Suprapubic skin (tissue), 4 donors: ENCODE data around the gene BMP10. TPM values are rescaled to one million over a fixed set of nuclear protein-coding genes. Genes with fewer than 3 reads are reported as not detected.
"Not testable (repeated sequence)": the region's sequence is repeated elsewhere in the genome, so short reads cannot be mapped to it uniquely, and the experiment has no call there.

Experiments used
- DNase-seq, 2 donors: peaks; one replicate each; pipeline ENCODE4 v3.0.0-alpha.2; 2019; ENCODE audit warnings: low spot score in 2 of 2
- H3K27ac ChIP-seq: fragments of 200-600 bp; sonication (generic); one replicate; pipeline ENCODE4 v1.5.1; 2019
- H3K27me3 ChIP-seq: fragments of 200-600 bp; sonication (generic); one replicate; pipeline ENCODE4 v1.5.1; 2019
- H3K36me3 ChIP-seq: fragments of 200-600 bp; sonication (generic); one replicate; pipeline ENCODE4 v1.5.1; 2019
- H3K4me1 ChIP-seq: fragments of 200-600 bp; sonication (generic); one replicate; pipeline ENCODE4 v1.5.1; 2019
- H3K4me3 ChIP-seq: fragments of 200-600 bp; sonication (generic); one replicate; pipeline ENCODE4 v1.5.1; 2019; ENCODE audit warnings: mild to moderate bottlenecking
- H3K9me3 ChIP-seq: fragments of 200-600 bp; sonication (generic); one replicate; pipeline ENCODE4 v1.5.1; 2019
- EP300 ChIP-seq: sonication (generic); formaldehyde crosslinking; IDR thresholded peaks from one replicate; pipeline ENCODE4 v1.6.1; 2017; ENCODE audit warnings: antibody characterized with exemption
- POLR2A ChIP-seq, 2 donors: fragments of 450-650 bp; IDR thresholded peaks; one replicate each; pipeline ENCODE4 v1.6.1; 2017; ENCODE audit warnings: antibody characterized with exemption in 2 of 2, mild to moderate bottlenecking in 2 of 2, moderate library complexity in 2 of 2
- POLR2AphosphoS5 ChIP-seq, 3 donors: sonication (generic); formaldehyde crosslinking; IDR thresholded peaks; one replicate each; pipeline ENCODE4 v1.6.1; 2017; ENCODE audit warnings: antibody characterized with exemption in 3 of 3
- WGBS: methylation state at CpG from one replicate; pipeline ENCODE4 v1.1.5; 2018; 5-methylcytosine and 5-hydroxymethylcytosine counted together
- total RNA-seq, 4 donors: library from RNA; depleted of rRNA; stranded (reverse); fragments of >200 nt; gene quantifications; one replicate each; pipeline ENCODE4 v1.1.0, GENCODE V29; 2016
- TF ChIP-seq, protein P1 (sequence below), 2 donors: fragments of 200-600 bp in 1 of 2; fragments of 450-650 bp in 1 of 2; sonication (generic) in 1 of 2; IDR thresholded peaks; one replicate each; pipeline ENCODE4 v1.5.1; 2016 to 2019; ENCODE audit warnings: antibody characterized with exemption in 2 of 2, mild to moderate bottlenecking in 1 of 2, moderate library complexity in 1 of 2

The BMP10 gene
- total RNA-seq, 4 donors from 2014 or later, result not detected

DNA sequence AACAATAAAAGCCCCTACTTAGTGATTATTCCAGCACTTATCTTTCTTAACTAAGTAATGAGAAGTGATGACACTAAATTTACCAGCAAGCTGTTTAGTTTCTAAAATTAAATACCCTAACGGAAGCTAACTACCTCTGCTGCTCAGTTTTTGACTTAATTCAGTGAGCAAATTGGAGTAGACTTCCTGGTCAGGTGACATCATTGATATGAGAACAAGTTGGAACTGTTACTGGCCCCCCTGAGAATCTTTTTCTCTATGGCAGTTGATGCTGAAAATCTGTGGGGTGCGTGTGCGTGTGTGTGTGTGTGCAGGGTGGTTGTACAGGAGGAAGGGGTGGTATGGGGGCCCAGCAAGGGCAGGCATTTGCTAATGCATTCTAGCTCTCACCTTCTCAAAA lies 35.5 kb upstream of the BMP10 start:
- 92% methylated on average over 3 of the region's 3 CpGs for WGBS

GRCh38 chr2:68905116-68905515 lies 33.9 kb upstream of the BMP10 start:
- WGBS, result 89% methylated on average over 2 of the region's 2 CpGs
- no peaks in the 10 kb centered on the region for H3K27me3 ChIP-seq
- peaks cover 18% of the 10 kb centered on the region for H3K4me1 ChIP-seq
- no peak overlapping the region for H3K4me3 ChIP-seq
- no peaks in the 10 kb centered on the region for H3K36me3 ChIP-seq
- H3K27ac ChIP-seq, result no peak overlapping the region
- no peaks in the 10 kb centered on the region for H3K9me3 ChIP-seq
- TF ChIP-seq POLR2AphosphoS5 (IDR thresholded peaks at IDR 0.05) (no peak), EP300 (no peak), POLR2A (IDR thresholded peaks at IDR 0.05) (no peak)
- TF ChIP-seq, protein P1, sequence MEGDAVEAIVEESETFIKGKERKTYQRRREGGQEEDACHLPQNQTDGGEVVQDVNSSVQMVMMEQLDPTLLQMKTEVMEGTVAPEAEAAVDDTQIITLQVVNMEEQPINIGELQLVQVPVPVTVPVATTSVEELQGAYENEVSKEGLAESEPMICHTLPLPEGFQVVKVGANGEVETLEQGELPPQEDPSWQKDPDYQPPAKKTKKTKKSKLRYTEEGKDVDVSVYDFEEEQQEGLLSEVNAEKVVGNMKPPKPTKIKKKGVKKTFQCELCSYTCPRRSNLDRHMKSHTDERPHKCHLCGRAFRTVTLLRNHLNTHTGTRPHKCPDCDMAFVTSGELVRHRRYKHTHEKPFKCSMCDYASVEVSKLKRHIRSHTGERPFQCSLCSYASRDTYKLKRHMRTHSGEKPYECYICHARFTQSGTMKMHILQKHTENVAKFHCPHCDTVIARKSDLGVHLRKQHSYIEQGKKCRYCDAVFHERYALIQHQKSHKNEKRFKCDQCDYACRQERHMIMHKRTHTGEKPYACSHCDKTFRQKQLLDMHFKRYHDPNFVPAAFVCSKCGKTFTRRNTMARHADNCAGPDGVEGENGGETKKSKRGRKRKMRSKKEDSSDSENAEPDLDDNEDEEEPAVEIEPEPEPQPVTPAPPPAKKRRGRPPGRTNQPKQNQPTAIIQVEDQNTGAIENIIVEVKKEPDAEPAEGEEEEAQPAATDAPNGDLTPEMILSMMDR (IDR thresholded peaks at IDR 0.05), result no peak
- no peak for DNase-seq

More for the DNA sequence above, 35.5 kb upstream of the BMP10 start:
- Histone ChIP-seq H3K4me3 (no peak overlapping the region), H3K9me3 (no peaks in the 10 kb centered on the region), H3K36me3 (no peaks in the 10 kb centered on the region), H3K27me3 (no peaks in the 10 kb centered on the region), H3K27ac (no peak overlapping the region), H3K4me1 (peaks cover 18% of the 10 kb centered on the region)
- TF ChIP-seq, protein P1 (IDR thresholded peaks at IDR 0.05), result no peak
- TF ChIP-seq POLR2AphosphoS5 (IDR thresholded peaks at IDR 0.05), result no peak
- DNase-seq, result no peak

DNA sequence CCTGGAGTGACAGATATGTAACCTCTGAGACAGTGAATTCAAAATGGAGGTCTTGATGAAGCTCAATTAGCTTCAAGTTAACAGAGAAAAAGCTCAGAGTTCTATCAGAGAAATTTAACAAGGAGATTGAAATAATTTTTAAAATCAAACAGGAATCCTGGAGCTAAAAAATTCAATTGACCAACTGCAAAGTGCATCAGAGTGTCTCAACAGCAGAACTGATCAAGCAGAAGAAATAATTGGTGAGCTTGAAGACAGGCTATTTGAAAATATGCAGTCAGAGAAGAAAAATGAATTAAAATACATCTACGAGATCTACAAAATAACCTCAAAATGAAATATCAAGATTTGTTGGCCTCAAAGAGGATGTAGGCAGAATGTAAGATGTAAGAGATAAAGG lies 30.4 kb upstream of the BMP10 start:
- Histone ChIP-seq H3K27ac (no peak overlapping the region), H3K4me3 (no peak overlapping the region), H3K36me3 (no peaks in the 10 kb centered on the region), H3K9me3 (no peaks in the 10 kb centered on the region), H3K27me3 (peaks cover 5% of the 10 kb centered on the region), H3K4me1 (no peaks in the 10 kb centered on the region)
- TF ChIP-seq, protein P1 (IDR thresholded peaks at IDR 0.05), result no peak
- TF ChIP-seq EP300 (no peak), POLR2AphosphoS5 (IDR thresholded peaks at IDR 0.05) (no peak)
- DNase-seq, result no peak
- WGBS, result 92% methylated on average over 1 of the region's 1 CpG

DNA sequence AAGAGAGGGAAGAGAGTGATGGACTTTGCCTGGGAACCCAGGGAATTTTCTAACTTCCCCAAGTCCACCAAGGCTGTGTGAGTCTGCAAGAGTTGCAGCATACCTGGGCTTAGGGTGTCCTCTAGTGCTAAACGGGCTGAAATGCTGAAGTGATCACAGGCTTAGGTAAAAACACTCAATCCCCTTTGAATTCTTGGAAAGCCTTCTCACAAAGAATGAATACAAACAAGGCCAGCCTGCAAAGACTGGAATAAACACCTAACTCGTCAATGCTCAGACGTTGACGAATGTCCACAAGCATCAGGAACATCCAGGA lies 30.0 kb upstream of the BMP10 start:
- H3K9me3 ChIP-seq, result no peaks in the 10 kb centered on the region
- no peak overlapping the region for H3K4me3 ChIP-seq
- 88% methylated on average over 4 of the region's 4 CpGs for WGBS
- no peak overlapping the region for H3K27ac ChIP-seq
- no peaks in the 10 kb centered on the region for H3K36me3 ChIP-seq
- H3K4me1 ChIP-seq, result no peaks in the 10 kb centered on the region
- DNase-seq, result no peak
- H3K27me3 ChIP-seq, result peaks cover 5% of the 10 kb centered on the region
- TF ChIP-seq, protein P1 (IDR thresholded peaks at IDR 0.05), result no peak
- TF ChIP-seq EP300, result no peak
- no peak for TF ChIP-seq POLR2AphosphoS5 (IDR thresholded peaks at IDR 0.05)
- TF ChIP-seq POLR2A (IDR thresholded peaks at IDR 0.05), result no peak

- Histone ChIP-seq H3K27me3 (peaks cover 5% of the 10 kb centered on the region), H3K4me3 (no peak overlapping the region), H3K9me3 (no peaks in the 10 kb centered on the region), H3K36me3 (no peaks in the 10 kb centered on the region), H3K27ac (no peak overlapping the region), H3K4me1 (no peaks in the 10 kb centered on the region)
- TF ChIP-seq EP300 (no peak), POLR2AphosphoS5 (IDR thresholded peaks at IDR 0.05) (no peak), POLR2A (IDR thresholded peaks at IDR 0.05) (no peak)
- TF ChIP-seq, protein P1 (IDR thresholded peaks at IDR 0.05), result no peak
- DNase-seq, result no peak
- 94% methylated on average over 5 of the region's 5 CpGs for WGBS
Observed at GRCh38 chr2:68900496-68901198, 29.4 kb upstream of the BMP10 start.

GRCh38 chr2:68895981-68896380 lies 24.8 kb upstream of the BMP10 start:
- H3K36me3 ChIP-seq, DNase-seq, H3K4me3 ChIP-seq, H3K4me1 ChIP-seq, H3K27me3 ChIP-seq, H3K27ac ChIP-seq, H3K9me3 ChIP-seq: not testable (repeated sequence)
- WGBS, result 95% methylated on average over 6 of the region's 6 CpGs
